ENCODE results near the gene VPS54. TPM values are rescaled to one million over a fixed set of nuclear protein-coding genes. Genes with fewer than 3 reads are reported as not detected.
"Not testable (repeated sequence)": the region's sequence is repeated elsewhere in the genome, so short reads cannot be mapped to it uniquely, and the experiment has no call there.

VPS54 gene
- total RNA-seq, 4 donors from 2014 or later = 19.0 to 24.1 (median 23.4) TPM

GRCh38 chr2:63980794-63981193, 38.4 kb downstream of the VPS54 start:
- Histone ChIP-seq H3K9me3 (no peaks in the 10 kb centered on the region), H3K27ac (replicated peaks in 1 of 4) (no peak overlapping the region), H3K27me3 (no peaks in the 10 kb centered on the region), H3K36me3 (peaks cover 0 to 33% (median 27%) of the 10 kb centered on the region in 4 donors), H3K4me1 (peaks cover 0 to 9% (median 8%) of the 10 kb centered on the region in 4 donors), H3K4me3 (no peak overlapping the region)
- intact Hi-C loops (cut with DNase I) = no loop called here
- no peak for TF ChIP-seq EP300 (IDR thresholded peaks at IDR 0.05)
- TF ChIP-seq CTCF (IDR thresholded peaks at IDR 0.05) = no peak
- no peak for TF ChIP-seq POLR2AphosphoS5 (IDR thresholded peaks at IDR 0.05)
- TF ChIP-seq POLR2A (IDR thresholded peaks at IDR 0.05; ENCODE audit: low read depth) = no peak
- no peak for DNase-seq (ENCODE audit: extremely low spot score)

DNA sequence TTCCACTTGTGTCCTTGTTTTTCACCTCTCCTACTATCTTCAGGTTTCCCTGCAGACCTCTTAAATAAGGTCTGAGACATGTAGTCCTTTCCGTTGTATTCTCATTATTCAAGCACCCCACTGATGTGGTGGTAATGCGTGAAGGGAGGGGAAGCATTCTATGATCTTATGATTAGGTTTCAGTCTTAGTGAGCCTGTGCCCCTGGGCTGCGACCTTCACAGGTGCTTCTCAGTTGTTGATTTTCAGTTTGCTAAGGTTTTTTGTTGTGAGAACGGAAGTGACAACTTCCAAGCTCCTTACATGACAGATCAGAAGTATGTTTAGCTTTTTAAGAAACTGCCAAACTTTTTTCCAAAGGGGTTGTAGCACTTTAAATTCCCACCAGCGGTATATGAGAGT, 41.3 kb downstream of the VPS54 start:
- Histone ChIP-seq H3K4me1 (no peaks in the 10 kb centered on the region), H3K9me3 (no peaks in the 10 kb centered on the region), H3K27ac (replicated peaks in 1 of 4) (no peak overlapping the region), H3K36me3 (peaks cover 0 to 44% (median 34%) of the 10 kb centered on the region in 4 donors), H3K27me3 (no peaks in the 10 kb centered on the region), H3K4me3 (no peak overlapping the region)
- no peak for TF ChIP-seq POLR2A (IDR thresholded peaks at IDR 0.05; ENCODE audit: low read depth)
- no peak for TF ChIP-seq EP300 (IDR thresholded peaks at IDR 0.05)
- TF ChIP-seq POLR2AphosphoS5 (IDR thresholded peaks at IDR 0.05) = no peak
- TF ChIP-seq CTCF (IDR thresholded peaks at IDR 0.05) = no peak
- WGBS = 92% methylated on average over 5 of the region's 5 CpGs
- DNase-seq (ENCODE audit: extremely low spot score) = no peak
- intact Hi-C loops (cut with DNase I) = no loop called here

GRCh38 chr2:63976125-63976510, 43.1 kb downstream of the VPS54 start:
- TF ChIP-seq EP300 (IDR thresholded peaks at IDR 0.05) (no peak), POLR2AphosphoS5 (IDR thresholded peaks at IDR 0.05) (no peak), CTCF (IDR thresholded peaks at IDR 0.05) (no peak), POLR2A (IDR thresholded peaks at IDR 0.05; ENCODE audit: low read depth) (no peak)
- WGBS = 97% methylated on average over 7 of the region's 7 CpGs
- no peaks in the 10 kb centered on the region for H3K9me3 ChIP-seq
- no peaks in the 10 kb centered on the region for H3K27me3 ChIP-seq
- no peak overlapping the region for H3K27ac ChIP-seq (replicated peaks in 1 of 4)
- no peaks in the 10 kb centered on the region for H3K4me1 ChIP-seq
- intact Hi-C loops (cut with DNase I) = no loop called here
- no peak overlapping the region for H3K4me3 ChIP-seq
- peaks cover 6 to 57% (median 40%) of the 10 kb centered on the region in 4 donors for H3K36me3 ChIP-seq
- no peak for DNase-seq (ENCODE audit: extremely low spot score)

DNA sequence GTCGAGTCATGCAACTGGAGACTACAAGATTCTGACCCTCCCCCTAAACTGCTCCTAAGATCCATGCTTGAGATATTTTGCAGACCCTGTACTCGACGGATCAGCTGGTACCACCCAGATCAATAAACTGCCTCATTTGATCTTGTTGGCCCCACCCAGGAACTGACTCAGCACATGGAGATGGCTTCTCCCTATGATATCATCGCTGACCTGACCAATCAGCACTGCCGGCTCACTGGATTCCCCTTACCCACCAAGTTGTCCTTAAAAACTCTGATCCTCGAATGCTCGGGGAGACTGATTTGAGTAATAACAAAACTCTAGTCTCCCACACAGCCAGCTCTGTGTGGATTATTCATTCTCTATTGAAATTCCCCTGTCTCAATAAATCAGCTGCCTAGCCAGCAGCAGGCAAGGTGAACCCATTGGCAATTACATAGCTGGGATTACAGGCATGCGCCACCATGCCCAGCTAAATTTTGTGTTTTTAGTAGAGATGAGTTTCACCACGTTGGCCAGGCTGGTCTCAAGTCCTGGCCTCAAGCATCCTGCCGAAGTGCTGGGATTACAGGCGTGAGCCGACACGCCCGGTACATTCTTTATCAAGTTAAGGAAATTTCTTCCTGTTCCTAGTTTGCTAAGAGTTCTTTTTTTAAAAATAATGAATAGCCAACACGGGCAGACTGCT, 43.6 kb downstream of the VPS54 start:
- no peak for DNase-seq (ENCODE audit: extremely low spot score)
- no peaks in the 10 kb centered on the region for H3K27me3 ChIP-seq
- TF ChIP-seq POLR2A (IDR thresholded peaks at IDR 0.05; ENCODE audit: low read depth) = no peak
- no peak for TF ChIP-seq CTCF (IDR thresholded peaks at IDR 0.05)
- no peak for TF ChIP-seq POLR2AphosphoS5 (IDR thresholded peaks at IDR 0.05)
- TF ChIP-seq EP300 (IDR thresholded peaks at IDR 0.05) = no peak
- H3K4me1 ChIP-seq = no peaks in the 10 kb centered on the region
- no peak overlapping the region for H3K4me3 ChIP-seq
- no peaks in the 10 kb centered on the region for H3K9me3 ChIP-seq
- no peak overlapping the region for H3K27ac ChIP-seq (replicated peaks in 1 of 4)
- intact Hi-C loops (cut with DNase I) = no loop called here
- H3K36me3 ChIP-seq = peaks cover 11 to 63% (median 42%) of the 10 kb centered on the region in 4 donors
- 97% methylated on average over 15 of the region's 15 CpGs for WGBS

DNA sequence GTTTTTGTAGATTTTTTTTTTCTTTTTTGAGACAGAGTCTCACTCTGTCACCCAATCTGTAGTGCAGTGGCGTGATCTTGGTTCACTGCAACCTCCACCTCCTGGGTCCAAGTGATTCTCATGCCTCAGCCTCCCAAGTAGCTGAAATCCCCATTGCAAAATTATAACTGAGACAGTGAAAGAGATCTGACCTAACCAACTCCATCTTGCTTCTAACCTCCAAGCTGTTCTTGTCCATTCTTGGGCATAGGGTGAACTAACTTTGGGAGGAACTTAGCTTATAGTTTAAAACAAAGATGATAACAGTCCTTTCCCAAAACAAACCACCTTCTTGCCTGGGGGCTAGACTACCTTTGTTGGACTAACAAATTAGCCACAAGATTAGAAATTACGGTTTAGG, 44.2 kb downstream of the VPS54 start:
- DNase-seq (ENCODE audit: extremely low spot score); H3K4me1 ChIP-seq; H3K27ac ChIP-seq (replicated peaks in 1 of 4); H3K4me3 ChIP-seq; H3K9me3 ChIP-seq; intact Hi-C loops (cut with DNase I); H3K27me3 ChIP-seq: not testable (repeated sequence)
- peaks cover 12 to 59% (median 44%) of the 10 kb centered on the region in 4 donors for H3K36me3 ChIP-seq
- WGBS = 100% methylated on average over 2 of the region's 2 CpGs

All from esophagus muscularis mucosa (tissue), 4 donors.